ENCODE results near the gene HACD4.

Gene HACD4

DNA sequence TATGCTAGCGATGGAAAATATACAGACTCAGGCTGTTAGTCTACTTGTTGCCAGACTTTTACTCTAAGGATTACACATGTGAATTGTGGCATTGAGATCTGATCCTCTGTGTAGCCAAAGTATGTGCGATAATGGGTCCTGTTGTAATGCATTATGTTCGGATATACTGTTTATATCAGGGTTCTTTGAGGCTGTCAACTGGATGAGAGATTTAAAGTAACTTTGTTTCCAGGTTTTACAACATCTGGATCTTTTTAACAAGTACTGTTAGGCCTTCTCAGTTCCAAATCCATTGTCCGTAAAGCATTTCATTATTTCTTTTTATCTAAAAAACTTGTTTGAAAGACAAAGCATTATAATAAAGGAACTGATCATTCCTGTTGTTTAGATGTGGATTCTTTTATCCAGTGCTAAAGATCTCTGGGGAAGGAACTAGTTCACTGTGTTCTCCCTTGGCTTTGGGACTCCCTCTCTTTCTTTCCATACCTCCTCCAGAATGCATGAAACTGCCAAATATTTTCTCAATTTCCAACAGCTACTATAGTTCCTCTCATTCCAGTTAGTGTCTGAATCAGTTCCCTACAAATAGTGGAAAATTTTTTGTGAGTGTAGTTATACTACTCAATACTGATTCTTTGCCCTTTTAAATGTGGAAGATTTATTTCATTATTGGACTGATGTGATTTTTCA lies 68.8 kb downstream of the HACD4 start:
- DNase-seq: no peak

DNA sequence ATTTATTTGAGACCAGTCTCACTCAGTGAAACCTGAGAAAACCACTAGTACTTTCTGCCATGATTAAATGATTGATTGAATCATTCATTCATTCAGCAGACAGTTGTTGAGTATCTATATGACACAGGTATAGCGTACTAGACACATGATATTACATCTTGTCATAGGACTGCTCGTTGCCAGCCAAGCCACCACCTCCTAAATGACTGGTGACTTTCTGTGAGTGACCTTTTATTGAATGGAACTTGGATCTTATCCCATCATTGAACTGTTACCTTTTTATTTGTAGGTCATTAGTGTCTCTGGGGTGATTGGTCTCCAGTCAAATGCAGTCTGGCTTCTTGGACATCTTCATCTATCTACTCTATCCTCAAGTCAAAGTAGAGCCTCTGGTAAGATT lies 80.7 kb downstream of the HACD4 start:
- DNase-seq: no peak

All from CD4-positive, alpha-beta T cell treated with Interleukin-17A for 1 hour (primary cell).